Right ventricle myocardium superior (tissue), 1 donor: ENCODE data around the gene PELO. TPM values are rescaled to one million over a fixed set of nuclear protein-coding genes. Genes with fewer than 3 reads are reported as not detected.

Source experiments
- ATAC-seq: fragments of 200-7000 bp; cut with Tn5 transposase; one replicate; pipeline ENCODE4 v1.9.1; 2020; ENCODE audit warnings: mild to moderate bottlenecking; ENCODE audit not compliant: poor library complexity
- DNase-seq: peaks from one replicate; pipeline ENCODE4 v3.0.0-alpha.2; 2020
- intact Hi-C: fragments of 100-400 bp; cut with DNase I; formaldehyde crosslinking; loops from one replicate; pipeline ENCODE4 v1.11.2; 2022
- total RNA-seq: library from RNA; stranded (reverse); fragmentation: NEBNext Ultra II Directional; extraction: Animal tissue kit (Norgen Biotek cat#: 25700); gene quantifications from one replicate; pipeline ENCODE4 v1.2.1, GENCODE V29; 2021
- donor health status: DM: no; HTN: yes; CAD: no; lungs with severe emphysema.

PELO gene
- total RNA-seq, 1 donor from 2014 or later = 16.9 TPM

DNA sequence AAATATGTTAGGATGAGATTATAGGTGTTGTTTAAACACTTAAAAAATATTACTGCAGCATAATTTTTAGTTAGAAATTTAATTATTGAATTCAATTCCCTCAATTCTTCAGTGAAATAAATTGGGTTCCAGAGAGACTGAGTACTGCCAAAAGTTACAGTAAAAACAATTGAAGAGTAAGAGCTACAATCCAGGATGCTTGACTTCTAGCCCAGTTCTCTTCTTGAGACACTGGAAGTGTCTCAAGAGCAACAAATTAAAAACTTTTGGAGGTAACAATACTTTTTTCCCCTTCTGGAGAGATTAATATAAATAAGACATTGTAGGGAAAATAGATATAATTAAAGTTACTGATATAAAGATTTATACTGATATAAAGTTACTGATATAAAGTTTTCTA is 8.3 kb downstream of the PELO start:
- ATAC-seq (no peak), DNase-seq (no peak)
- intact Hi-C loops = loop anchor here (10.0 kb wide), 2 partner anchors 49 to 309 kb away; partner anchors contain the start of gene MOCS2

DNA sequence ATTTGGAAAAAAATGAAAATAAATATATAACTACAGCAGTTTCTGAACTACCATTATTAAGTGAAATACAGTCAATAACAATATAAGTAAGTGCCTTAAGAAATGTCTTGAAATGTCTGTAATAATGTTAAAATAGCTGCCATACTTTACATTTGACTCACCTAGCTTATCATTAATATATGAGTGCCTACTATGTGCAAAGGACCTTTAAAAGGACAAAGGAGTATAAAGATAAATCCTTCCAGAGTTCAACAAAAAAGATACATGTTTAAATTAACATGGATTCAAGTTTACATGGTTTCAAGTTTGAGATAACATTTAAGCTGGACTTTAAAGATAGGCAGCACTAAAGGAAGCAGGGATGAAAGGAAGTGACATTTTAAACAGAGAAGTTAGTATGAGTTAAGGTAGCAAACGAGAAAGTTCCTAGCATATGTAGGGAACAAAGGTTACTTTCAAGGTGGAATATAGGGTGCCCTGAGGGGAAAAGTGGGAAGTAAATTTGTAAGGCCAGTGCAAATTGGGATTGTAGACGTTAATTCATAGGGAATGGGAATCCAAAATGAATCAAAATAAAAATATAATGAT is 8.9 kb downstream of the PELO start:
- intact Hi-C loops = loop anchor here (10.0 kb wide), 2 partner anchors 48 to 308 kb away; partner anchors contain the start of gene MOCS2
- DNase-seq (no peak), ATAC-seq (no peak)

DNA sequence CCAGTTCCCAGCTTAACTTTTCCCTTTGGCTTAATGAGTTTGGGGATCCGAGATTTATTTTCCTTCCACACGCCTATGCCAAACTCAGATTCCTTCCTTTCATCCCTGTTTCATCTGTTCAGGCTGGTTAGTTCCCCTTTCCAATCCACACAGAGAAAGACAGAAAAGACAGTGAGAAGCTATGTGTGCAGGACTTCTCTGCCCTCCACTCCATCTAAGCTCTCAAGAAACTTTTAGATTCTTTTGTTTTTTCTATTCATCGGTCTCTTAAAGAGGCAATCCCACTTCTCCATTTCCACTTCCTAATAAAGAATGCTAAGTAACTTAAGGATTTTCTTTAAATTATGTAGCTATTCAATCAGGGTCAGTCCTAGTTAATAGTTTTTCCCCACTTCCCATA is 11.2 kb downstream of the PELO start:
- intact Hi-C loops = loop anchor here (10.0 kb wide), 2 partner anchors 46 to 306 kb away; partner anchors contain the start of gene MOCS2
- no peak for ATAC-seq
- no peak for DNase-seq

DNA sequence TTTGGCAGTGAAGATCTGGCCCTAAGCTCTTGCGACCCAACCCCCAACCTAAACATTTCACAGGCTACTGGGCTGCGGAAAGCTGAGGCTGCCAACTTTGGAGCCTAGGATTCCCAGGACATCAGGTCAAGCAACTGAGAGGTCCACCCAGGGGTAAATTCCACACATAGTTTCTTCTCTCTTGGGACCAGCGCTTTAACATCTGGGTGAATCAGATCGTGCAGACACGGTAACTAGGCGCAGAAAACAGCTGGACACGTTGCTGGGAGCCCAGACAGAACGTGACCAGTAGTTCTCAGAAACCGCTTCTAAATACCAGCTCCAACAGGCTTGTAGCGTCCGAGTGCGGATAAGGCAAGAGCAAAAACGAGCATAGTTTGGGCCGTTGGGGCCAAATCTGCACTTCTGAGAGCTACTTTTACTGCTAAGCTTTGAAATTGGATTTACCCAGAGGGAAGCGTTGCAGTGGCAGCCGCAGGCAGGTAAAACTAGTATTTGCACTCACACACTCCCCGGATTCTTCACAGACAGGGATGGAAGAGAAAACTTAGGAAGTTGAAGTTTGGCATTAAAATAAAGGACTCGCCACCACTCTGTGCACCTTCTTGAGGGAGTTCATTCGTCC is 11.8 kb downstream of the PELO start:
- ATAC-seq (peak; percentile 44), DNase-seq (peak; percentile 45)
- intact Hi-C loops = loop anchor here (10.0 kb wide), 2 partner anchors 45 to 305 kb away; partner anchors contain the start of gene MOCS2

DNA sequence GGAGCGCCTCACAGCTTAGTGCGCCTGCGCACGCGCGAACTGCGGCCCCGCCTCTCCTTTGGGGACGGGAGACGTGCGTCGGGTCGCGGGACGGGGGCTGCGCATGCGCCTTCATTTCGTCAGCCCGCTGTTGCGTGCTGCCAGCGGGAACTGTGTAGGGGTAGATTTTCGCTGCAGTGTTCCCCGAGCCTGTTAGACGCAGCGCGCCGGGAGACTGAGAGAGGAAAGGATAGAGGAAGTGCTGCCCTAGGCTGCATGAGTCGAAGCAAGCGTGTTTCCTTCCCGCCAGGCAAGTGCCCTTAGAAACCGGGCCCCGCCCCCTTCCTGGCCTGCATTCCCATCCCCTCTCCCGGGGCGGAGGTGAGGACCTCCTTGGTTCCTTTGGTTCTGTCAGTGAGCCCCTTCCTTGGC is 12.3 kb downstream of the PELO start:
- DNase-seq (peak; percentile 97), ATAC-seq (peak; percentile 97)
- intact Hi-C loops = loop anchor here (10.0 kb wide), 2 partner anchors 45 to 305 kb away; partner anchors contain the start of gene MOCS2

DNA sequence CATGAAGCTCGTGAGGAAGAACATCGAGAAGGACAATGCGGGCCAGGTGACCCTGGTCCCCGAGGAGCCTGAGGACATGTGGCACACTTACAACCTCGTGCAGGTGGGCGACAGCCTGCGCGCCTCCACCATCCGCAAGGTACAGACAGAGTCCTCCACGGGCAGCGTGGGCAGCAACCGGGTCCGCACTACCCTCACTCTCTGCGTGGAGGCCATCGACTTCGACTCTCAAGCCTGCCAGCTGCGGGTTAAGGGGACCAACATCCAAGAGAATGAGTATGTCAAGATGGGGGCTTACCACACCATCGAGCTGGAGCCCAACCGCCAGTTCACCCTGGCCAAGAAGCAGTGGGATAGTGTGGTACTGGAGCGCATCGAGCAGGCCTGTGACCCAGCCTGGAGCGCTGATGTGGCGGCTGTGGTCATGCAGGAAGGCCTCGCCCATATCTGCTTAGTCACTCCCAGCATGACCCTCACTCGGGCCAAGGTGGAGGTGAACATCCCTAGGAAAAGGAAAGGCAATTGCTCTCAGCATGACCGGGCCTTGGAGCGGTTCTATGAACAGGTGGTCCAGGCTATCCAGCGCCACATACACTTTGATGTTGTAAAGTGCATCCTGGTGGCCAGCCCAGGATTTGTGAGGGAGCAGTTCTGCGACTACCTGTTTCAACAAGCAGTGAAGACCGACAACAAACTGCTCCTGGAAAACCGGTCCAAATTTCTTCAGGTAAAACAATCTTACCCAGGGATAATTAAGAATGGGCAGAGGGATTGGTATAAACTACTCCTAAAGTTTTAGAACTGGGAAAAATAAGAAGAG is 12.9 kb downstream of the PELO start:
- intact Hi-C loops = no loop called here
- DNase-seq (peak; percentile 75), ATAC-seq (peak; percentile 73)

DNA sequence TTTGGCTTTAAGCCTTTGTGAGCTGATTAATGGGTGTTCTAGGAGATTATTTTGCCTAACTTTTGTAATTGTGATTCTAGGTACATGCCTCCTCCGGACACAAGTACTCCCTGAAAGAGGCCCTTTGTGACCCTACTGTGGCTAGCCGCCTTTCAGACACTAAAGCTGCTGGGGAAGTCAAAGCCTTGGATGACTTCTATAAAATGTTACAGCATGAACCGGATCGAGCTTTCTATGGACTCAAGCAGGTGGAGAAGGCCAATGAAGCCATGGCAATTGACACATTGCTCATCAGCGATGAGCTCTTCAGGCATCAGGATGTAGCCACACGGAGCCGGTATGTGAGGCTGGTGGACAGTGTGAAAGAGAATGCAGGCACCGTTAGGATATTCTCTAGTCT is 13.6 kb downstream of the PELO start:
- ATAC-seq (no peak), DNase-seq (no peak)
- intact Hi-C loops = no loop called here

DNA sequence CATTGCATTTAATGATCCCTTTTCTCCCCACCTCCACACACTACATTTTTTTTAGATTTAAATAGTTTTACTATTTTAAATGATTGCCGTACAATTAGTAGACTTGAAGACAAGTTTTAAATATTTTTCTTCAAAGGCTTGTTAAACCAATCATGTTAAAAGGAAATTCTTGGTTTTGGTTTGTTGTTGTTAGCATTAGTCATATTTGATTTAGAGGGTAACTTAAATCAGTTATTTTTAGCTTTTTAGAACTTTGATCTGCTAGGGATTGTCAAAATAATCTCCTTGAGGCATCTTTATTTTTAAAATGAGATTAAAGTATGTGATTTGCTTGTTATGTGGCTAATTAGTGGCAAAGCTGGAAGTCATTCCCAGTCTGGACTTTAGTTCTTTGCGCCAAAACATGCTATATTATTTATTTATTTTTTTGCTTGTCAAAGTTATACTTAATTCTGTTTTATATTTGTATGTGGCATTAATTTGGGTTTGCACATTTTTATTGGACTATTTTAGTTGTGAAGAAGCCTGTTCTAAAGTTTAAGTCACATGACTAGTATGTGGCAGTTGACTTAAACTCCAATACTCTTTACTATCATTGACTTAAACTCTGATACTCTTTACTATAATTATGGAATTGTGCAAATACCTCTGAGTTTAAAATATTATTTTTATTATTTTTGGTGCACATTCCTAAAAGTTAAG is 14.7 kb downstream of the PELO start:
- DNase-seq (no peak), ATAC-seq (no peak)
- intact Hi-C loops = no loop called here

DNA sequence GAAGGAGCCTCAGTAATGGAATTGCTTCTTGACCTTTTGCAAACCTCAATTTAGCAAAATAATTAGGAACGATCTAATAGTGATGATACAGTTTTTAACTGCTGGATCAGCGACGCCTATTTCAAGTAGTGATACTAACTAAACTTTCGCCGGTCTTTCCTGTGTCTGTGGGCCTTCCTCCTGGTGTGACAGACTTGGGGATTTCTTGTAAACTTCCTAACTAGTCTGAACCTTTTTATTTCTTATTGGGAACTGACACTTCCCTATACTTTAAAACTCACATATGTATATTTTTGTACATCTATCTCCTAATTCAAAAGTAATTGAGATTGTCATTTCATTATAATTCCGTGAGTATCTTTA is 15.2 kb downstream of the PELO start:
- DNase-seq (no peak), ATAC-seq (no peak)
- intact Hi-C loops = no loop called here

DNA sequence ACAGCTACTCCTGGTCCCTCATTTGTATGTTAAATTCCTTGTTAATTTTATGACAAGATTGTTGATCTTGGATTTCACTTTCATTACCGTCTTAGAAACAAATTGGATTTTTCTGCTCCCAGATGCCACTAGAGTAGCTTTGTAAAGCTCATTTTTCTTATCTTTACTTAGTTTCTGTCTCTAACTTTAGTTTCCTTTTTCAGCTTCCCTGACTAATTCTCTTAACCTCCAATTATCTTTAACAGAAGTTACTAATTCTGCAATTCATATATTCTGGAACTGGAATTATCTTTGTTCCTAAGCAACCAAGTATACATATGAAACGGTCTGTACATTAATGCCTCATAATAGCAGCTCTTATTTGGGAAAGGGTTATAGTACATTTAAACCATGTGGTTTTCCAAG is 16.7 kb downstream of the PELO start:
- ATAC-seq = no peak
- DNase-seq = no peak
- intact Hi-C loops = no loop called here

DNA sequence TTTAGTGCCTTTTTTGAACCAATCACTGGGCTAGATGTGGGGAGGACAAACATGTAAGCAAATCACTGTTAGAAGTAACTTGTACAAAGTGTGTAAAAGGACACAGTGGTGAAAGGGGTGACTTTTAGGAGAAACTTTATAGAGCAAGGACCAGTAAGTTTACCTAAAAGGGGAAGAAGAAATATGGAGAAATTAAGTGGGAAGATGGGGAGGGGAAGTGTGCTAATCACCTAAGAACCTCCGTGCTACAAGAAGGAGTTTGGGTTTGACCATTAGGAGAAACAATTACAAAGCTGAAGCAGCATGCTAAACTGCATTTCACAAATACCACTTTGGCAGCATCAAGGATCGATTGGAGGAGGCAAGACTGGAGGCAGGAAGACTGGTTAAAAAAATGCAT is 17.3 kb downstream of the PELO start:
- ATAC-seq (no peak), DNase-seq (no peak)
- intact Hi-C loops = no loop called here

DNA sequence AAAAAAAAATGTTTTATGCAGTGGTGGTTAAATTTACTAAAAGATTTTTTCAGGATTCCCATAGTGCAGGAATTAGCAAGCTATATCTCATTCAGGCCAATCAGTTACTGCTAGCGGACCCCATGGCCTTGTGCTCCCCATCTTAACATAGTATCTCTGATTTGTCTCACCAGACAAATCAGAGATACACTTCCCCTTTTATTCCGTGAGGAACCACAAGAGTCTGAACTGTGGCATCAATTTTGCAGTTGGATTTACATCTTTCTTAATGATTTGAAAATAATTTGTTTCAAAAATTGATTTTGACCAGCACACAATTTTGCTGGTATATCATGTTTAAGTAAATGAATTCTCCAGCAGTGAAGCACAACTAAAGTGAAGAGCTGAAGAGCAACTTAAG is 17.9 kb downstream of the PELO start:
- no peak for ATAC-seq
- DNase-seq = no peak
- intact Hi-C loops = no loop called here

DNA sequence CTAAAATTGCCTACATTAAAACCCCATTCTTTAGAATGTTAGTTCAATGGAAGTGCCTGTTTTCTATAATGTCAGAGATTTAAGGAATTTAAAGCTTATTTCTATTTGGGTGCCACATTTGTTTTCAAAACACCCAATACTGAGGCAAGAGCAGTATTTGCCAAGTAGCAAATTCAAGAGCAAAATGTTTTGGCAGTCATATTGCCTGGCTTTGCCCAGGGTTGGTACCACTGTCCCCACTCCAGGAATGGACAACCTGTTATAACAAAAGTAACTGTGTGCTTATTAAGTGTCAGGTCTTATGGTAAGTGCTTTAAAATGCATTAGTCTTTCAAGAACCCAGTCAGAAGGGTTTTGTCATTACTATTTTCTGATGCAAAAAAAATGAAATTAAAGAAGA is 19.3 kb downstream of the PELO start:
- DNase-seq (no peak), ATAC-seq (no peak)
- intact Hi-C loops = no loop called here

DNA sequence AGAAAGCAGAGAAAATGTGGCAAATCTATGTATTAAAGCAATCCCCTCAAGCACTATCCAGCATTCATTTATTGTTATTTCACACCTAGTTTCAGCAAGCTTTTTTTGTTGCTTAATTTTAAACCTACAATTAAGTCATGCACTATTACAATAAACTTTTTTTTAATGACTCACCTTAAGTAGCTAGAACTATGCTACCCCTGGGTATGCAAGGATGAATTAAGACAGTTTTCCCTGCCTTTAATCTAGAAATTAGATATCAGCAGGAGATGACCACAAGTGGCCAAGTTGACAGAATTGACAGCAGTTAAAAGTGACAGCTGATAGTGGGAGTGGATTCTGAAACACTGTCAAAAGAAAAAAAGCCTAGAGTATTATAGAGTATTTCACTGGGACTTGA is 20.0 kb downstream of the PELO start:
- DNase-seq = no peak
- ATAC-seq = no peak
- intact Hi-C loops = no loop called here

DNA sequence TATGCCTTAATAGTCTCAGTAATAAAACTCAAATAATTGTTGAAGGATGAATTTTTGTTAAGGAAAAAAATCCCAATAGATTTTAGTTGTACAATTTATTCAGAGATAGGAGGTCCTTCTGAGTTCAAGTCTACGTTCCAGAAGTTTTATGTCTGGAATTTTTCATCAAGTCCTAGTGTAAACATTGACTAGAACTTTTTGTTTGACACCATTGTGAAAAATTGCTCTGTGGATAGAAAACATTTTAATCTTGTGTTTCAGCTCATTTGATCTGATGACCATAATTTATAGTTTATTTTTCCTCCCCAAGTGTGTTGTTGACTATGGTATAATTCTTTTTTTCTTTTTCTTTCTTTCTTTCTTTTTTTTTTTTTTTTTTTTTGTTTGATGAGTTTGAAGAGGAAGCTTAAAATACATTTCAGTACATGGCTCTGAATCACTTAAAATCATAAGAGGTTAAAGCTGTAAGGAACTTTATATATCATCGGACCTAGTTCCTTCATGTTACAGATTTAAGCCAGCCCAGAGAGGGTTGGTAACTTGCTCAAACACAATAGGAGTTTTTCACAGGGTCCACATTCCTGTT is 20.7 kb downstream of the PELO start:
- no peak for DNase-seq
- intact Hi-C loops = no loop called here
- no peak for ATAC-seq

DNA sequence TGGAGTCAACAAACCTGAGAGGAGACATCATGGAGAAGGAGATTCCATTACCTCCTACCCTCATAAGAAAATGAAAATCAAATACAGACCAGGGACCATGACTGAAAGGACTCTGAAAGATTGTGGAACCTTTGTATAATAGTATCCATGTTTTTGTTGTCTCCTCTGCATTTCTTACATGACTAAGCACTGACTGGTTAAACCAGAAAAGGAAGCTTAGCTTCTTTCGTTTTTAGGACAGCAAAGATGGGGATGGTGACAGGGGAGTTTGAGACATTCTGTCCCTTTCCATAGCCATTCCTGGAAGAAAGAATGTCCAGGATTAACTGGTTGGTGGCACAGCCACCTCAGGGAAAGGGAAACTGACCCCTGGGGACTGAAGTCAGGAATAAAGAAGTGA is 22.2 kb downstream of the PELO start:
- ATAC-seq (no peak), DNase-seq (no peak)
- intact Hi-C loops = no loop called here

DNA sequence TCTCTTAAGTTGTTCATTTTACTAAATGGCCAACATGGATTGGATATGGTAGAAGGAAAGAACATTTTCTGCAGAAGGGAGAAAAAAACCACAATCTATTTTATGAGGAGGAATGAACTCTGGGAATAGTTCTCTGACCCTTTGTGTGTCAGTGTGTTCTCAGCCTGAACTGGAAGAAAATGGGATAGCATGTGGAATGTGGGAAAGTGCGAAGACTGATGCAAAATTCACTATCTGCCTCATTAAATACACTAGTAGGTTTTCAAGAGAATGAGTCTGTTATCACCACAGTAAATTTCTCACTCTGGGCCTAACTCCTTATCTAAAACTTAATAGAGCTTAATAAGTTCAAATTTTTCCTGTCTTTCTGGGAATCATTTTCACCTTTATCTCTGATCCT is 22.7 kb downstream of the PELO start:
- DNase-seq = no peak

DNA sequence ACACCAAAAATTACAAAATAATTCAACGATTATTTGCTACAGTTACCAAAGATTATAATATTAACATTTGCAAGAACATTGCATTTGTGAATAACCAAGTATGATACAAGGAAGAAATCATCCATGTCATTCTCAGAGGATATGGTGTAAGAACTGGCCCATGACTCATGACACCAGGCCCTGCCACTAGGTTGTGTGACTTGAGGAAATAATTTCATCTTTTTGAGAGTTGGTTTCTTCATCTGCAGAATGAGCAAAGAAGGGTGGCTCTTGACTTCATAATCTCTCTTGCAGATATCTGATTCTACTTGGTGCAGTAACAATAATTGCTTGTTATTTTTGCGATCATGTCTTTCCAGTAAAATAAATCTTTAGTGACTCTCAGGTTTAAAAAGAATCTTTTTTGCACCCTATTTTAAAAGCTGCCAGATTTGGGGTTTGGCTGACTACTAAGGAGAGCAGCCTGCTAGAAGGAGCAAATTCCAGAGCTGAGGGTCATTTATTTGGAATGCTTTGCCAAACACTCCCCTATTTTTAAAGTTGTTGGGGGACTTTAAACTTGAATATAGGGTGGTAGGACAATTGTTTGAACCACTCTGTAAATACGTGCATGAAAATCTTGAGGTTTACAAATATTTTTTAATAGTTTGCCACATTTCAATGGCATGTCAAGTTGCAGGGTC is 23.5 kb downstream of the PELO start:
- ATAC-seq = no peak
- intact Hi-C loops = no loop called here
- DNase-seq = no peak

More for the DNA sequence above, 22.7 kb downstream of the PELO start:
- no peak for ATAC-seq
- intact Hi-C loops = no loop called here
